Bronchial smooth muscle cell (primary cell): ENCODE results near the gene HSPA12A. TPM values are rescaled to one million over a fixed set of nuclear protein-coding genes. Genes with fewer than 3 reads are reported as not detected.

ENCODE experiments used
- total RNA-seq: library from RNA; depleted of rRNA; stranded (reverse); fragments of >200 nt; gene quantifications from 2 replicates; pipeline ENCODE4 v1.2.1, GENCODE V29; 2014

HSPA12A gene
- total RNA-seq: 1.4 and 7.1 TPM in 2 replicates

GRCh38 chr10:116742367-116743265 lies at the start of gene HSPA12A:
Gene HSPA12A, minus strand, starts transcription at chr10:116742566. Its CDS starts 97 bp downstream, at chr10:116742469.

Other genes with a start within 250 kb of the HSPA12A start
- not detected in 2 replicates for gene PNLIP, start 196.6 kb downstream of the HSPA12A start, total RNA-seq
- not detected in 2 replicates for gene PNLIPRP1, start 151.6 kb downstream of the HSPA12A start, total RNA-seq
- not detected in 2 replicates for gene PNLIPRP2, start 121.6 kb downstream of the HSPA12A start, total RNA-seq
- gene ENO4, start 106.9 kb upstream of the HSPA12A start, total RNA-seq: 0.32 and 0.34 TPM in 2 replicates